ENCODE measurements around the gene FIBIN.

FIBIN gene

GRCh38 chr11:27022659-27023251 lies 28.8 kb downstream of the FIBIN start:
- no peak for DNase-seq (ENCODE audit: low read depth)

- DNase-seq (ENCODE audit: low read depth), result no peak
Observed at GRCh38 chr11:27024865-27025264, 31.0 kb downstream of the FIBIN start.

- no peak for DNase-seq (ENCODE audit: low read depth)
Observed at GRCh38 chr11:27025312-27025955, 31.5 kb downstream of the FIBIN start.

DNA sequence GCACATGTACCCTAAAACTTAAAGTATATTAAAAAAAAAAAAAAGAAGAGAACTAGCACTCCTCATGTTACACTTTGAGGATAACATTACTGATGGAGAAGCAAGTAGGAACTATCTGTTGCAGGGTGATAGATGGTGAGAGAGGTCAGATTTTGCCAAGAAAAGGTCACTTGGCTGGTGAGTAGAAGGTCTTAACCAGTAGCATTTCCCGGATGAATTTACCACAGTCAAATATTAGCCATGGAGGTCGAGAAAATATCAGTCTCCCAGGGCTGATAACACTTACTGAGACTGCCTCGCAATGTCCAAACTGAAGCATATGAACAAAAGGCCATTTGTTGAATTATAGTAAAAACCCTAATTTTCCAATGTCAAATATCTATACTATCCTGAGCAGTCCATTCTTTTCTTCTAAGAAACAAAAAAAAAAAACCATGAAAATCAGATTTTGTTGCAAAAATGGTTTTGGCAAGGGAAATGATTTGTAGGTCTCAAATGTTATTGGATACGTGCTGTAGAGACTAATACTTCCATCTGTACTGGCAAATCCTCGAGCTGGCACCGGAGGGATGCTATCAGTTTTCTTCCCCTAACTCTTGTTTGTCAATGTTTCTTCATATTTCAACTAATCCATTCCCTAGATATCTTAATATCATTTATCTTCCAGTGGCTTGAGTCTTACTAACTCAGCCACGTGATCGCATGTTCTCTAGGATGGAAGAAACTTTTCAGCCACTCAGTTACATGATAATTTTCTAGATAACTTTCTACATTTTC lies 32.2 kb downstream of the FIBIN start:
- no peak for DNase-seq (ENCODE audit: low read depth)

DNA sequence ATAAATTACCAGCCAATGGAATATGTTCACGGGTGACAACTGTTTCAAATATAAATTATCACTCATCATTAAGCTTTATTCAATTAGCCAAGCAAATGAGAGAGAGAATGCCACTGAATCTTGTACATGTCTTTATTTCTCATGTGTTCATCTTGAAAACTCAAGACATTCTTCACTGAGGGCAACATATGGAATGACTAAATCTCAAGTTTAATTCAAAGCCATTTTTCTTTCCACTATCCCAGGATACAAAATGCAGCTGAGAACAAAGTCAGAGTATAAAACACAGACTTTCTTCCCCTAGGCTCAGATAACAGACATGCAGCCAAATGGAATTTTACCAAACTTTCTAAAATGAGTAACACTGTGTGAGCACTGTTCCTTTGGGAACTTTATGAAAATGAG lies 34.7 kb downstream of the FIBIN start:
- no peak for DNase-seq (ENCODE audit: low read depth)

- DNase-seq (ENCODE audit: low read depth), result no peak
Observed at GRCh38 chr11:27029966-27030365, 36.1 kb downstream of the FIBIN start.

DNA sequence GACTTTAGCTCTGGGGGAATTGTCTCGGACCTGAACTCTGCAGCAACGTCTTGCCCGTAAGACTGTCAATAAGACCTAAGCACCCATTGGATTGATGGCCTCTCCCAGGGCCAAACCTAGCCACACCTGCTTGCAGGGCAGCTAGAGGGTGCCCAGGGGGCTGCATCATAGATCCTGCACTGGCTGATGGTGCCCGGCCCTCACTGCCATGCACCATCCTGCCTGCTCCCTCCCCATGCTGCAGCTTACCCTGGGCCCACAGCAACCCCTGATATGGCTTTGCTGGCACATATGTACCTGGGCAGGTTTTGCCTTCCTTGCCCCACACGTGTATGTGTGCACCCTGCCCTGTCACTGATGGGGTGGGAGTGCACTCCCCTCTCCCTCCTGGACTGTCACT lies 37.8 kb downstream of the FIBIN start:
- no peak for DNase-seq (ENCODE audit: low read depth)

GRCh38 chr11:27039873-27040272 lies 46.0 kb downstream of the FIBIN start:
- no peak for DNase-seq (ENCODE audit: low read depth)

DNA sequence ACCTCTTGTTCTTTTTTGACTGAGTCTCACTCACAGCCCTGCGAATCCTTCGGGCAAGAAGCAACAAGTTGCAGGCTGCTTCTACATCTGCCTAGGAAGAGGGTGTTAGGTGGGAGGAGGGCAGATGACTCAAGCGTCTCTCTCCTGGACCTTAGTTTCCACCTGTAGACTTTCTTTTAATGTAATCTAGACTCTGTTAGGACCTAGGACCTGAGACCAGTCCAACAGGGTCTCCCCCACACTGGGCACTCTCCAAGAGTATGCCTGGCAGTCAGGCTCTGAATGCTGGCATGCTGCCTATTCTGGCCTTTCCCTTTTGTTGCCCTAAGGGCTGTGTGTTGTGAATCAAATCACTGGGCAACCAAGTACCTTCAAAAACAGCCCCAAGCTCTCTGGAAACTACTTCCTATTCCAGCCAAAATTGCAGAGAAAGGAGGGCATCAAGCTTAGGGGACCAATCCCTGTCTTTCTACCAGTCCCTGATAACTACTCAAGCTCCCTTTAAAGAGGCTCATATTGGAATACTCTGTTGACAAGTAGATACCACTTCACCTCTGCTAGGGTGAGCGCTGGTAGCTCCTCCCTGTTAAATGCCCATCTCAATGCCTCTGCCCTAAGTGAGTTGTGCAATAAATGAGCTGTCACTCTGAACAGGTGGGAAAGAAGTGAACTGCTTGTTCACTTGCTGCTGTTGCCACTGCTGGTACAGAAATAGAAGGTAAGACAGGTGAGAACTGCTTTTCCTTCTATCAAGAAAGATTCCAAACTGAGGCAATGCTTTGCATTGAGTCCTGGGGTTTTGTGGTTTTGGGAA lies 46.6 kb downstream of the FIBIN start, which contains the start of gene BBOX1:
Gene BBOX1 (plus strand): TSS at position 514 of the 814 bp plus-strand sequence. CDS start 14,616 bp downstream, outside the sequence.
- DNase-seq (ENCODE audit: low read depth), result no peak

DNA sequence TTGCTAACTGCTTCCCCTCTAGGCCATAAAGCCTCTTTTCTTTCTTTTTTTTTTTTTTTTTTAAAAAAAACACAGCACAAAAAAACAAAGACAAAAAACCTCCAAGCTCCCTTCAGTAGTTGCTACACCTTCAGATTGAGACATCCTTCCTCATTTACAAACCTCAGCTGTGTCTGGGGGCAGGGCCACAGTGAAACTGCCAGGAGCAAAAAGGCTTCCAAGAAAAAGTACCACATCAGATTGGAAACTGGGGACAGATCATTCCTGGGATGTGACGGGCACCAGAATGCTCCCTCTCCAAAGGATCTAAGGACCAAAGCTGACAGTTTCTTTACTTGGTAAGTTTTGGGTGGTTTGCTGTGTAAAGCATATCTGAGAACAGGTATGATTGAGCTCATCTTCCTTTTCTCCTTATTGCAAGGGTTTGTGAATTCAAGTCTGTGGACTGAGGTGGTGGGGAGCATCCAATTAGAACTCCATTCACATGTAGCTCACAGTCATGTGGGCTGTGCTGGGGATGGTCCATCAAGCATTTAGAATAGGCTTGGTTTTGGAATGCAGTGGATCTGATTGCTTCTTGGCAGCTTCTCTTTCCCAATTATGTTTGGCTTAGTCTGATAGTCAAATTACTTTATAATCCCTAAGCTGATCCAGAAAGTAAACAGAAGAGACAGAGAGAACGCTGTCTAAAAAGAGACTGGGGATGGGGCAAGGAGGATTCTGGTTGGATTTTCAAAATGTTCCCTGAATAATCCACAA lies 47.4 kb downstream of the FIBIN start:
- no peak for DNase-seq (ENCODE audit: low read depth)

Data from T-helper 22 cell (primary cell).